ENCODE results near the gene SOWAHA.

GRCh38 chr5:132812123-132812765 is 858 bp upstream of the SOWAHA start:
- no peak for TF ChIP-seq CTCF (IDR thresholded peaks at IDR 0.05)
- TF ChIP-seq POLR2AphosphoS5 (IDR thresholded peaks at IDR 0.05): no peak

Data from prostate gland (tissue), 2 donors.